GM21786 (cell line): ENCODE results near the gene SNX25.
"Not testable (repeated sequence)": the region's sequence is repeated elsewhere in the genome, so short reads cannot be mapped to it uniquely, and the experiment has no call there.

Experiments used
- ATAC-seq: cut with Tn5 transposase; IDR thresholded peaks from one replicate; pipeline ENCODE4 v1.9.1; 2021; ENCODE audit not compliant: unreplicated experiment

SNX25 gene

GRCh38 chr4:185335579-185335978 is 126.2 kb downstream of the SNX25 start:
- ATAC-seq = no peak

GRCh38 chr4:185339941-185340340 is 130.5 kb downstream of the SNX25 start:
- ATAC-seq = no peak

GRCh38 chr4:185341377-185341776 is 132.0 kb downstream of the SNX25 start:
- peak; percentile 1 for ATAC-seq

GRCh38 chr4:185341841-185342240 is 132.4 kb downstream of the SNX25 start:
- ATAC-seq = peak; percentile 64

- ATAC-seq = no peak
These were observed 134.6 kb downstream of the SNX25 start for GRCh38 chr4:185343726-185344581.

- peak; percentile 62 for ATAC-seq
These were observed 135.5 kb downstream of the SNX25 start for GRCh38 chr4:185344743-185345538.

- no peak for ATAC-seq
These were observed 137.7 kb downstream of the SNX25 start for GRCh38 chr4:185346975-185347601.

- no peak for ATAC-seq
These were observed 142.3 kb downstream of the SNX25 start for GRCh38 chr4:185351691-185352090.

- ATAC-seq = no peak
These were observed 142.8 kb downstream of the SNX25 start for GRCh38 chr4:185352202-185352601.

GRCh38 chr4:185352741-185353140 is 143.3 kb downstream of the SNX25 start:
- ATAC-seq = no peak

GRCh38 chr4:185357211-185357610 is 147.8 kb downstream of the SNX25 start:
- no peak for ATAC-seq

GRCh38 chr4:185357733-185358440 is 148.5 kb downstream of the SNX25 start:
- ATAC-seq = no peak

GRCh38 chr4:185358514-185358913 is 149.1 kb downstream of the SNX25 start:
- no peak for ATAC-seq

- no peak for ATAC-seq
These were observed 149.6 kb downstream of the SNX25 start for GRCh38 chr4:185358959-185359358.

GRCh38 chr4:185359767-185360446 is 150.5 kb downstream of the SNX25 start:
- no peak for ATAC-seq

- ATAC-seq = no peak
These were observed 152.5 kb downstream of the SNX25 start for GRCh38 chr4:185361872-185362271.

GRCh38 chr4:185362570-185362969 is 153.2 kb downstream of the SNX25 start:
- ATAC-seq = not testable (repeated sequence)

GRCh38 chr4:185363251-185363650 is 153.9 kb downstream of the SNX25 start:
- ATAC-seq = no peak

- ATAC-seq = no peak
These were observed 155.5 kb downstream of the SNX25 start for GRCh38 chr4:185364886-185365285.

- ATAC-seq = no peak
These were observed 160.3 kb downstream of the SNX25 start for GRCh38 chr4:185369731-185370130.
